Panc1 (cell line): ENCODE data around the gene TGFB3.

ENCODE experiments used
- CTCF ChIP-seq: fragments of 450-650 bp; IDR thresholded peaks from 2 replicates; pipeline ENCODE4 v1.5.1; 2017; ENCODE audit warnings: mild to moderate bottlenecking
- POLR2AphosphoS5 ChIP-seq: IDR thresholded peaks from 2 replicates; pipeline ENCODE4 v1.6.1; 2012; ENCODE audit warnings: mild to moderate bottlenecking, low read depth, low read length, moderate library complexity
- REST ChIP-seq, 2 experiments: IDR thresholded peaks; 2 replicates each; pipeline ENCODE4 v1.6.1; 2011 to 2012; ENCODE audit warnings: low read depth in 2 of 2, control low read depth in 1 of 2, low read length in 1 of 2, mild to moderate bottlenecking in 1 of 2, moderate library complexity in 1 of 2; ENCODE audit not compliant: insufficient read depth in 1 of 2
- SIN3A ChIP-seq: IDR thresholded peaks from 2 replicates; pipeline ENCODE4 v1.6.1; 2012; ENCODE audit warnings: low read depth, mild to moderate bottlenecking, low read length, moderate library complexity, borderline replicate concordance; ENCODE audit not compliant: insufficient read depth
- TCF7L2 ChIP-seq: IDR thresholded peaks from 2 replicates; pipeline ENCODE4 v1.6.1; 2011; ENCODE audit warnings: mild to moderate bottlenecking, low read depth, low read length, inconsistent platforms

DNA sequence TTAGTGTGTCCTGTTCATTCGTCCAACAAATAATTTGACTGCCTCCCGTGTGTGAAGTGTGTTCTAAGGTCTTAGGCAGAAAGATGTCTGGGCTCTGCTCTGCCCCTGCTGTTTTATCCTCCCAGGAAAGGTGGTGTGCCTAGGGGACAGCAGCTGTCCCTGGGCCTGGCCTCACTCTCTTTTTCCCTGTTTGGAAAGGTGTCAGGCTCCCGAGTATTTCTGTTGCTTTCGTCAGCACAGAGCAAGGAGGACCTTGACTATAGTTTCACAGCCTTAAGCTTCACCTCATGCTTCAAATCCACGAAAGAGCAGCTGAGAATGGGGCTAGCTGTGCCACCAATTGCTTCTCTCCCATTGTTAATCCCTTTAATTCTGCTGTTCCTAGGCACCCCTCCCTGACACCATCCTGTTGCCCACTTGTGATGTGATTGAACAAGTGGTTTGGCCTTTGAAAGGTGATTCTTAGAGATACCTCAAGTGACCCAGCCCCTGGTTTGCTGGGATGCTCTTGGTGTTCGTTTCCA, 54.2 kb downstream of the TGFB3 start:
- TF ChIP-seq CTCF: no peak
- no peak for TF ChIP-seq POLR2AphosphoS5
- TF ChIP-seq REST (IDR thresholded peaks at IDR 0.05; ENCODE audit: insufficient read depth in 1 of 2, low read depth in 2 of 2, low read length in 1 of 2): no peak
- no peak for TF ChIP-seq SIN3A
- TF ChIP-seq TCF7L2: no peak
